ENCODE results near the gene EFCC1. TPM values are rescaled to one million over a fixed set of nuclear protein-coding genes. Genes with fewer than 3 reads are reported as not detected.
A peak's percentile ranks its signal among the peaks of the same experiment; 100 is the strongest.

EFCC1 gene
- total and polyA plus RNA-seq, 8 donors = 0.56 to 6.1 (median 0.73) TPM

DNA sequence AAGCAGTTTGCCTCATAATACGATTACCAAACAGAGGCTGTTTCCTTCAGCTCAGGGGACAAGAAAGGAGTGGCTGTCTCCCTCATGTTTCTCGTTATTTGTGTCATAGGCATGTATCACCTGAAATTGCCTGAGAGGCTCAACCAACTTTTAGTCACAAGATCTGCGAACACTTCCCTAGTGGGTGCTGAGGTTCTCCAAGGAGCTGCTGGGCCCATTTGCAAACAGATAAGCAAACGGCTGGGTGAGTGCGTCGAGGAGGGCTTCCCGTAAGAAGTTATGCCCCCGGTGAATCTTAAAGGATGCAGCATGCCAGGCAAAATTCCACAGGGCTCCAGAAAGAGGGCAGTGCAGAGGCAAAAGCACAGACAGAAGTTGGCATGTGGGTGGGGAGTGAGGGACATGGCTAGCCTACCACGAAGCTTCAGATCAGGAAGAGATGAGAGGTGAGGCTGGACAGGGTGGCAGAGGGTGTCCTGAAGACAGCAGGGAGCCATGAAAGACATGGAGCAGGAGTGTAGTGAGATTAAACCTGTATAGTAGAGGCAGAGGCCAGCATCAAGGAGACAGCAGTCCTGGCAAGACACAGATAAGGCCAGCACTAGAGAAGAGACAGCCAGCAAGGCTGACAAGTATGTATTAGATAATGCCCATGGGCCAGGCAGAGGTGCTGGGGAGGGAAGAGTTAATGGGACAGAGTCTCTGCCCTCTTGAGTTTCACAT lies 55.5 kb downstream of the EFCC1 start:
- Histone ChIP-seq H3K27ac (peak overlapping the region in 3 of 4 donors; percentile 7 to 89 (median 83)), H3K36me3 (no peaks in the 10 kb centered on the region), H3K4me1 (peaks cover 27 to 60% (median 42%) of the 10 kb centered on the region in 3 donors)

DNA sequence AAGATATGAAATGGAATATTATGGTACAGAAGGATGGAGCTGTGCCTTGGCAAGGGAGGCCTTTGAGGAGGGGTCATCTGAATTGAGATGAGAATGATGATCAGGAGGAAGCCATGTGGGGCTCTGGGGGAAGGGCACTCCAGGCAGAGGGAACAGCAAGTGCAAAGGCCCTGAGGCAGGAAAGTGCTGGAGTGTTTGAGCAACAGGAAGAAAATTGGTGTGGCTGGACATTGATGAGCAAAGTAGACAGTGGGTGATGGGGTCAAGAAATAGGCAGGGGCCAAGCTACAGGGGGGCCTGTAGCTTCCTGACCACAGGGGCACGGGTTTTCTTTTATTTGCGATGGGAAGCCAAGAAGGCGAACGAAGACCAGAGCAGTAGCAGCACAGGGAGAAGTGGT lies 56.1 kb downstream of the EFCC1 start:
- intact Hi-C loops (cut with DNase I) = no loop called here
- no peaks in the 10 kb centered on the region for H3K27me3 ChIP-seq
- ATAC-seq = no peak
- no peak for TF ChIP-seq CTCF (IDR thresholded peaks at IDR 0.05)
- H3K4me3 ChIP-seq = no peak overlapping the region
- 96% methylated on average over 4 of the region's 4 CpGs for WGBS, 2 donors
- no peak for FAIRE-seq
- no peak overlapping the region for H3K27ac ChIP-seq
- DNase-seq = no peak
- no peaks in the 10 kb centered on the region for H3K9me3 ChIP-seq
- H3K4me1 ChIP-seq = peaks cover 23 to 54% (median 39%) of the 10 kb centered on the region in 3 donors
- no peaks in the 10 kb centered on the region for H3K36me3 ChIP-seq

More for the DNA sequence above, 55.5 kb downstream of the EFCC1 start:
- Histone ChIP-seq H3K4me3 (no peak overlapping the region), H3K9me3 (no peaks in the 10 kb centered on the region), H3K27me3 (no peaks in the 10 kb centered on the region)
- FAIRE-seq (no peak), ATAC-seq (no peak), DNase-seq (no peak)
- no peak for TF ChIP-seq CTCF (IDR thresholded peaks at IDR 0.05)
- intact Hi-C loops (cut with DNase I) = no loop called here
- WGBS, 2 donors = 28 to 41% methylated on average over 9 of the region's 9 CpGs

- WGBS, 2 donors = 24 to 28% methylated on average over 4 of the region's 4 CpGs
- TF ChIP-seq CTCF (IDR thresholded peaks at IDR 0.05) = no peak
- Histone ChIP-seq H3K4me1 (peaks cover 13 to 43% (median 28%) of the 10 kb centered on the region in 3 donors), H3K4me3 (no peak overlapping the region), H3K9me3 (no peaks in the 10 kb centered on the region), H3K36me3 (no peaks in the 10 kb centered on the region), H3K27ac (peak overlapping the region in 3 of 4 donors; percentile 46 to 76 (median 74)), H3K27me3 (no peaks in the 10 kb centered on the region)
- FAIRE-seq = no peak
- DNase-seq = peak in 4 of 6 donors; percentile 67 to 71 (median 70)
- peak; percentile 19 to 59 (median 56) for ATAC-seq
- intact Hi-C loops (cut with DNase I) = no loop called here
These were observed 57.5 kb downstream of the EFCC1 start for GRCh38 chr3:129058441-129059200.

DNA sequence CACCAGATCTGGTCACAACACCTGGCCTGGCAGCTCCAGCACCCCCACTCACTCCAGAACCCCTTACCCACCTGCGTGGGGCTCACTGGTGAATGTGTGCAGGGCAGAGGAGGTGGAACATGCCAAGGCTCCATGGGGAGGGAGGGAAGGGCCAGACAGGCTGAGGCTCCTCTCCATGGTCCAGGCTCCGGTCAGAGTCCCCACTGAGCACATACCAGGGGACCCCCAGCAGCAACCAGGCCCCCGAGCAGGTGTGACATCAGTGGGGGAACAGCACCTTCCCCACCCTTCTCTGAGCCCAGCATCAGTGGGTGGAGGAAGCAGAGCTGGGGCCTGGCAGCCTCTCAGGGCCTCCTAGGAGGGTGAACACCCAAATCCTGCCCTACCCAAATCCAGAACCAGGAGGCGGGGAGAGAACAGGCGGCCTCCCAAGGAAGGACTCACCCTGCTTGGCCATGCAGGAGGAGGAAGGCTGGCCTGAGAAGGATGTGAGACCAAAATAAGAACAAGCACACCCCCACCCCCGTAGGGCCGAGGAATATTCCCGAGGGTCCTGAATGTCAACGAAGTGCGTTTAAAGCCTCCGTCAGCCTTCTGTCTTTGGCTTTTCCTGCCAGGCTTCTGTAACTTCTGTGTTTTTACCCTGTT lies 58.3 kb downstream of the EFCC1 start:
- Histone ChIP-seq H3K4me3 (no peak overlapping the region), H3K36me3 (no peaks in the 10 kb centered on the region), H3K27me3 (no peaks in the 10 kb centered on the region), H3K4me1 (peaks cover 6 to 36% (median 22%) of the 10 kb centered on the region in 3 donors), H3K9me3 (no peaks in the 10 kb centered on the region), H3K27ac (peak overlapping the region in 1 of 4 donors; percentile 76)
- whole genome bisulfite sequencing, 2 donors = 83 to 84% methylated on average over 9 to 11 of the region's 11 CpGs
- ATAC-seq = no peak
- DNase-seq = no peak
- TF ChIP-seq CTCF (IDR thresholded peaks at IDR 0.05) = no peak
- intact Hi-C loops (cut with DNase I) = no loop called here
- FAIRE-seq = no peak

All from pancreas (tissue), 10 donors.